Measurements from ENCODE around the gene PLD4.
"Not testable (repeated sequence)": the region's sequence is repeated elsewhere in the genome, so short reads cannot be mapped to it uniquely, and the experiment has no call there.

The PLD4 gene

DNA sequence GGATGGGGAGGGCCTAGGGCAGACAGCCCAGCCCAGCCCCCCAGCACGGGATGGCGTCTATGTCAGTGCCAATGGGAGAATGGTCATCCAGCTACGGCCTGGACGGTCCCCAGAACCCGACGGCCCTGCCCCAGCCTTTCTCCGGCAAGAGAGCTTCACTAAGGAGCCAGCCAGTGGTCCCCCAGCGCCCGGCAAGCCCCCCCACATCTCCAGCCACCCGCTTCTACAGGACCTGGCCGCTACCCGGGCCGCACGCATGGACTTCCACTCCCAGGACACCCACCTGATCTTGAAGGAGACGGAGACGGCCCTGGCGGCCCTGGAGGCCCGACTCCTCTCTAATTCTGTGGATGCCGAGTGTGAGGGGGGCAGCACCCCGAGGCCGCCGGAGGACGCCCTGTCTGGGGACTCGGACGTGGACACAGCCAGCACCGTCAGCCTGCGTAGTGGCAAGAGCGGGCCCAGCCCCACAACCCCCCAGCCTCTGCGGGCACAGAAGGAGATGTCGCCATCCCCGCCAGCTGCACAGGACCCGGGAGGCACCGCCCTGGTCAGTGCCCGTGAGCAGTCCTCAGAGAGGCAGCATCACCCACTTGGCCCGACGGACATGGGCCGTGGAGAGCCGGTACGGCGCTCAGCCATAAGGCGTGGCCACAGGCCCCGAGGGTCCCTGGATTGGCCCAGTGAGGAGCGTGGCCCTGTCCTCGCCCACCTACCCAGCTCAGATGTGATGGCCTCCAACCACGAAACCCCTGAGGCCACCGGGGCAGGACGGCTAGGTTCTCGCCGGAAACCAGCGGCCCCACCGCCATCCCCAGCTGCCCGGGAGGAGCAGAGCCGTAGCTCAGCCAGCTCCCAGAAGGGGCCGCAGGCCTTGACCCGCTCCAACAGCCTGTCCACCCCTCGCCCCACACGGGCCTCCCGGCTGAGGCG, 37.7 kb upstream of the PLD4 start:
- DNase-seq, result no peak

DNA sequence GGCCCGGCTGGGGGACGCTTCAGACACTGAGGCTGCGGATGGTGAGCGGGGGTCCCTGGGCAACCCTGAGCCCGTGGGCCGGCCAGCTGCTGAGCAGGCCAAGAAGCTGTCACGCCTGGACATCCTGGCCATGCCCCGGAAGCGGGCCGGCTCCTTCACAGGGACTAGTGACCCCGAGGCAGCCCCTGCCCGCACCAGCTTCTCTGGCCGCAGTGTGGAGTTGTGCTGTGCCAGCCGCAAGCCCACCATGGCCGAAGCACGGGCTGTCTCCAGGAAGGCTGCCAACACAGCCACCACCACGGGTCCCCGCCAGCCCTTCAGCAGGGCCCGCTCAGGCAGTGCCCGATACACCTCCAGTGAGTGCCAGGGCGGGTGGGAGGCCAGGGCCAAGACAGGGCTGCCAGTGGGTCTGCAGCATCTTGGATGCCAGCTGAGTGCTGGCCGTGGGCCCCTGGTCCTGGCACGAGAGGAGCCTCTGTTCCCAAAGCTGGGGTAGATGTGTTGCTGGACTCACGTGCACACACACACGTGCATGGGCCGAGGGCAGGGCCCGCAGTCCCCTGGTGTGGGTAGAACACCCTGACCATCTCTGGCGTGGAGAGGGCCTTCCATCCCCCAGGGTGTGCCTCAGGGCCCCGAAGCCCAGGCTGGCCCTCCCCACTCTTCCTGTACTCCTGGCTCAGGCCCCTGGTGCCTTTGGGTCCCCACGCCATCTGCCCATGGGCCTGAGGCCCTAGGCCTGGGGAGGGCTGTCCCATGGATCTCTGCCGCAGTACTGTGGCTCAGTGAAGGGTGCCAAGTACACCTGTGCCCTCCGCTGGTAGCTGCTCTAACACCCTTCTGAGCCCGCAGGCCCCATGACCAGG, 36.8 kb upstream of the PLD4 start:
- no peak for DNase-seq

DNA sequence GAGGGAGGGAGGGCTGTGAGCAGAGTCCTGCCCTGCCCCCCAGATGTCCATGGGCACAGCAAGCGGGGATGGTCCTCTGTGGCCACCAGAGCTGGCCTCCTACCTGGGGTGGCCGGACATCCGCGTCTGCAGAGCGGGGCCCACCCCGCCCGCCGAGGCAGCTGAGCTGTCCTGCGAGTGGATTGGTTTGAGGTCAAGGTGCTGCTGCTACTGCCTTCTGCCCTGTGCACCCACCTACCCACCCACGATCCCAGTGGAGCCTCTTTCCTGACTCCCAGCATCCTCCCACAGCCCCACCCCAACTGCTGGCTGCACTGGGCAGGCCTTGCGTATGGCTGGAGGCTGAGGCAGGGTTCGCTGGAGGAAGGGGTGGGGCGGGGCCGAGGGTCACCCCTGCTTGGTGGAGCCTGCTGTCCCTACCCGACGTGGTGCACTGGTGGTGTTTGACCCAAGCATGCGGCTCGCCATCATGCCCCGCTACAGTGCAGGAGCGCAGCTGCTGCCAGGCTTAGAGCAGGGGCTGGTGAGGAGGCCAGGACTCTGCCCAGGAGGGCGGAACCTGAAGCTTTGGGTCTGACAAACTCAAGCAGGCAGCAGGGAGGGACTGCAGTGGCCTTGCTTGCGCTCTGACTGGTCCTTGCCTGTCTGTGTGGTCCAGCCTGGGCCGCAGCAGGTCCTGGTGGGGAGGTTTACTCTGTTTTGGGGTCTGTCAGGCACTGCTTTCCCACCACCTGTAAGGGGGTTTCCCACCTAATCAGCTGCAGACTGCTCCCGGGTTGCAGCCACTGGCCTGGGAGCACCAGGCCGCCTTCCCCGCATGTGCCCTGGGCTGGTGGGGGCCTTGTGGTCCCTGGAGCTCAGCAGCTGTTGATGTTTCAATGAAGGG, 35.9 kb upstream of the PLD4 start:
- no peak for DNase-seq

DNA sequence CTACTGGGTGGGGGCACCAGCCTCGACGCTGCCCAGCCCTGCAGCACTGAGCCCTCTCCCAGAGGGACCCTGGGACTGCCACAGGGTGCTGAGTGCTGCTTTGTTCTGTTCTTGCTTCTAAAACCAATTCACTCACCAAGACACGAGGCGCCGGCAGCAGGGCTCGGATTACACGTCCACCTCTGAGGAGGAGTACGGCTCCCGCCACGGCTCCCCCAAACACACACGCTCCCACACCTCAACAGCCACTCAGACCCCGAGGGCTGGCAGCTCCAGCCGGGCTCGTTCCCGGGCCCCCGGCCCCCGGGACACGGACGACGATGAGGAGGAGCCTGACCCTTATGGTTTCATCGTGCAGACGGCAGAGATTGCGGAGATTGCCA, 35.3 kb upstream of the PLD4 start:
- no peak for DNase-seq

DNA sequence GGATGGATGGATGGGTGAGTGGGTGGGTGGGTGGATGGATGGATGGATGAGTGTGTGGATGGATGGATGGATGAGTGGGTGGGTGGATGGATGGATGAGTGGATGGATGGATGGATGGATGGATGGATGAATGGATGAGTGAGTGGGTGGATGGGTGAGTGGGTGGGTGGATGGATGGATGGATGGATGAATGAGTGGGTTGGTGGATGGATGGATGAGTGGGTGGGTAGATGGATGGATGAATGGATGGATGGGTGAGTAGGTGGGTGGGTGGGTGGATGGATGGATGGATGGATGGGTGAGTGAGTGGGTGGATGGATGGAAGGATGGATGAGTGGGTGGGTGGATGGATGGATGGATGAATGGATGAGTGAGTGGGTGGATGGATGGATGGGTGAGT, 34.4 kb upstream of the PLD4 start:
- DNase-seq, result not testable (repeated sequence)

DNA sequence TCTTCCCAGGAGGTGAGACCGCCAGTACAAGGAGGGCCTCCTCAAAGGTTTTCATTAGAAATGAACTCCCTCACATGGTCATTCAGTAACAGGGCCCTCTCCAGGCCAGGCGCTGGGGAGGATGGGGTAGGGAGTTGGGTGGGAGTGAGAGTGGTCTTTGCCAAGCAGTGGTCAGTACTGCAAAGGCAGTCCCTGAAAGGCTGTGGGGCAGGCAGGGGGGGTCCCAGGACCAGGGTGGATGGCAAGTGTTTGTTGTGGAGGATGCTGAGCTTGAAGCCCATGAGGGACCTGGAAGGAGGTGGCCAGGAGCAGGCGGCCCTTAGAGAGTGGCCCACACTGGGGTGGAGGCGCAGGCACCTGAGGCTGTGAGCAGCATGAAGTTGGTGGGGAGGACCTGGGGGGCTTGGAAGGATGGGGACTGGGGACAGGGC, 33.5 kb upstream of the PLD4 start:
- no peak for DNase-seq

DNA sequence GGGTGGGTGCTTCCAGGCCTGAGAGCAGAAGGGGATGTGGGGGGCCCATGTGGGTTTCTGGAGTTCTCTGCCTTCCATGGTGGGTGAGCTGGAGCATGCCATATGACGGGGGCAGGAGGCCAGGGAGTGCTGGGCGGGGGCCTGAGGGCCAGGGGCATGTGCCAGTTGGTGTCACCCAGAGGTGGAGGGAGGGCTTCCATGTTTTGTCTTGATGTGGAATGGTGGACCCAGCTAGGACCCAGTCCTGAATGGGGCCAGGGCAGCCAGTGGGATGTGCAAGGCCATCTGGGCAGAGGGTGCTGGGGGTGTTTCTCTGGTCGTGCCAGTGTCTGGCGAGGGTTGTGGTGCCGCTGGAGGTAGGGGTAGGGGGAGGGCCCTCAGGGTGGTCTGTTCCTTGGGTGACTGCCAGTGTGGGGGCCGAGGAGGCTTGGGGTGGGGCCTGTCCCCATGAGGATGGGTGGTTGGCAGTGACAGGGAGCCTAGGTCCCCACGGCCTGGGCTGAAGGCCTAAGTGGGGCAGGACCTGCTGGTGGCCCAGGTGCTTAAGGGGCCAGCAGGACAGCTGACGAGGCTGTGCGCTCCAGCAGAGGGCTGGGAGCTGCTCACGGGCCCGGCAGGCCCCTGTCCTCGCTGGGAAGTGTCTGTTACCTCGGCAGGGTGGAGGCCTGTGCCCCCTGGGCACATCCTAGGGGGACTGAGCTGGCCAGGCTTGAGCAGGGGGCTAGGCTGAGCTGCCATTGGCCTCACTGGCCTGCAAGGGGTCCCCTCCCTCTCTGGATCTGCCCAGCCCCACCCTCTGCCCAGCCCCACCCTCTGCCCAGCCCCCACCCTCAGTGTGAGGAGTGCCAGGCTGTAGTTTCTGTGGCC, 32.8 kb upstream of the PLD4 start:
- no peak for DNase-seq

DNA sequence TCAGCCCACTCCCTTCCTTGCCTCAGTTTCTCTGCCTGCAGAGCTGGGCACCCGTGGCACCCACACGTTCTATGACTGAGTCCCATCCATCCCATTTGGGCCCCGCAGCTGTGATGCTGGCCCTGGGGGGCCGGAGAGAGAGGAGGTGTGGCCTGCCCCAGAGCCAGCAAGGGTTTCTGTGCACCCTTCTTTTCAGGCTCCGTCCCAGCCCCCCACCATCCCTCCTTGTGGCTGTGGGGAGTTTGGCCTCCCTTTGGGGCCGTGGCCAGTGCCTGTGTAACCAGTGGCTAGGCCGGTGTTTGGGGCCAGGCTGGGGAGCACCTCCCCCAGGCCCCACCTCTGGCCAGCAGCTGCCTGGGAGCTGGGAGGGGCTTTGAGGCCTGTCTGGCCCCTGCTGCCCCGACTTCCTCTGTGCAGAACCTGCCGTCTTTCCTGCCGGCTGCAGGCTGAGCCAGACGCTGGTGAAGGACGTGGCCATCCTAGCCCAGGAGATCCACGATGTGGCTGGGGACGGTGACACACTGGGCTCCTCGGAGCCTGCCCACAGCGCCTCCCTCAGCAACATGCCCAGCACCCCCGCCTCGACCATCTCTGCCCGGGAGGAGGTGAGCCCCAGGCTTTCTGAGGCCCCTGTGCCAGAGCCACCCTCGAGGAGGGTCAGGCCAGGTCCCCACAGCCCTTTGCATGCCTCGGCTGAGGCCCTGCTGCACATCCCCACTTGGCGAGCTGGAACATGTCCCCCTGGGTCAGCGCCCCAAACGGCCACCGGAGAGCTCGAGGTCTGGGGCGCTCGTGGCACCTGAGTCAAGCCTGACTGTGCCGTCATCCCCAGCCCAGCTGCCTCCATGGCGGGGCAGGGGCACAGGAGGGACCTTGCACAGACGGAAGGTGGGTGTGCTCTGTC, 31.9 kb upstream of the PLD4 start:
- DNase-seq, result no peak

DNA sequence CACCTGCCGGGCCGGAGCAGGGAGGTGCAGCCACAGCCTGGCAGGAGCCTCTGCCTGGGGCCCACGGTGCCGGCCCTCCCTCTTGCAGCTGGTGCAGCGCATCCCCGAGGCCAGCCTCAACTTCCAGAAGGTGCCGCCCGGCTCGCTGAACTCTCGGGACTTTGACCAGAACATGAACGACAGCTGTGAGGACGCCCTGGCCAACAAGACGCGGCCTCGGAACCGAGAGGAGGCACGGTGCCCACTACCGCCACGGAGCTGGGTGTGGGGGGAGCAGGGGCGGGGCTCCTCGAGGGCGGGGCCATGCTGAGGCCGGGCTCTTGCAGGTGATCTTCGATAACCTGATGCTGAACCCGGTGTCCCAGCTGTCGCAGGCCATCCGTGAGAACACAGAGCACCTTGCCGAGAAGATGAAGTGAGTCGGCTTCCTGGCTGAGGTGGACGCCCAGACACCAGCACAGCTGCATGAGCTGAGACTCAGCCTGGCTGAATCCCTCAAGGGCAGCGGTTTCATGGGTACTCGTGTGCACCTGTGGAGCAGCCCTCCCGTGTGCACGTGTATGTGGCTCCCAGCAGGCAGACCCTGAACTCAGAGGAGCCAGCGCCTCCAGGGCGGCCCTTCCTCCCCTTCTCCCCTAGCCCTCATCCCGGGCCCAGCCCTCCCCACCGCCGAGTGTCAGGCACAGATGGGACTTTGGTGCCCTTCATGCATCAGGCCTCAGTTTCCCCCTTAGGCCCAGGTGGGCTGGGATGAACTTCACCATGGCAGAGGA, 31.1 kb upstream of the PLD4 start:
- DNase-seq, result no peak

DNA sequence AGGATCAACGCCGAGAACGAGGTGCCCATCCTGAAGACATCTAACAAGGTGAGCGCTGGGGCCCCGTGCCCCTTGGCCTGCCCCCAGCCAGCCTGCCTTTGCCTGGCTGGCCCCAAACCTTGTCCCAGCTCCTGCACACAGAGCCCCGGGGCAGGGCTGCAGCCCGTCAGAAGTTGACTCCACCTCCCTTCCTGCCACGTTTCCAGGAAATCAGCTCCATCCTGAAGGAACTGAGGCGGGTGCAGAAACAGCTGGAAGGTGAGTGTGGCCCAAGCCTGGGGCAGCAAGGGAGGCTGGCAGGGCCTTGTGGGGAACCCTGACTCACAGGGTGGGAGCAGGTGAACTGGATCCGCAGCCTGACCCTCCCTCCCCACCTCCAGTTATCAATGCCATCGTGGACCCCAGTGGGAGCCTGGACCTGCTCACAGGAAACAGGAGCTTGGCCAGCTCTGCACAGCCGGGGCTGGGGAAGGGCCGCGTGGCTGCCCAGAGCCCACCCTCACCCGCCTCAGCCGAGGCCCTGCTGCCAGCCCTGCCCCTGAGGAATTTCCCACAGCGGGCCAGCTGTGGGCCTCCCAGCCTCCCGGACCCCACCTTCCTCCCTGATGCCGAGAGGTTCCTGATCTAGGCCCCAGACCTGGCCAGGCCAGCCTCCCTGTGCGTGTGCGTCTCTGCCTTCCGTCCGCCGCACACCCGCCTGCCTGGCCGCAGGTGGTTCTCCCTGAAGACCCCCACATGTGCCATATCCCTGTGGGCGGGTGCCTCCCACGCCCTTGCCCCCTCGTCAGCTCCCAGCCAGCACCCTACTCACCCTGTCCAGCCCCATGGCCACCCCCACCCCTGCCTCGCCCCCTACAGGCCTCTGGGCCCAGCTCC, 30.1 kb upstream of the PLD4 start:
- no peak for DNase-seq

DNA sequence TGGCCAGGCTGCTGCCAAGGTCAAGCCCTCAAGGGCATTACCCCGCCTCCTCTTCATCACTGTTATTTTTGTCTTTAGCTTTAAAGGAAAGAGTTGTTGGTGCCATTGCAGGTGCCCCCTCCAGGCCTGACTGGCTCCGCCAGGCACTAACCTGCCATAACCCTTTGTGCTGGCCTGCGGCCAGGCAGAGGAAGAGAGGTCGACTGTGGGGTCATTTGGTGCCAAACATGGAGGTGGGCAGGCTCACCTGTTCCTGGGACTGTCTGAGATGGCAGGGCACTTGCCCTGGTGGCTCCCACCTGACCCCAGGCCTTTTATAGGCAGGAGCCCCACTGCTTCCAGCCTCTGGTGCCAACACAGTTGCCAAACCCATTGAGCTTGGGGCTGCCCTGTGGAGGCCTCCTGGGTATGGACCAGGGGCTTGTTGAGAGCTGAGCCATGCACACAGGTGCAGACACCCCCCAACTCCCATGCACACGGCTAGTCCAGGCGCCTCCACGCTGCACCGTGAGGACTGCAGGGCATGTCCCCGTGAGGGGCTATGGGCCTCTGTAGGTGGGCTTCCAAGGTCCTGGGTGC, 29.4 kb upstream of the PLD4 start:
- no peak for DNase-seq

DNA sequence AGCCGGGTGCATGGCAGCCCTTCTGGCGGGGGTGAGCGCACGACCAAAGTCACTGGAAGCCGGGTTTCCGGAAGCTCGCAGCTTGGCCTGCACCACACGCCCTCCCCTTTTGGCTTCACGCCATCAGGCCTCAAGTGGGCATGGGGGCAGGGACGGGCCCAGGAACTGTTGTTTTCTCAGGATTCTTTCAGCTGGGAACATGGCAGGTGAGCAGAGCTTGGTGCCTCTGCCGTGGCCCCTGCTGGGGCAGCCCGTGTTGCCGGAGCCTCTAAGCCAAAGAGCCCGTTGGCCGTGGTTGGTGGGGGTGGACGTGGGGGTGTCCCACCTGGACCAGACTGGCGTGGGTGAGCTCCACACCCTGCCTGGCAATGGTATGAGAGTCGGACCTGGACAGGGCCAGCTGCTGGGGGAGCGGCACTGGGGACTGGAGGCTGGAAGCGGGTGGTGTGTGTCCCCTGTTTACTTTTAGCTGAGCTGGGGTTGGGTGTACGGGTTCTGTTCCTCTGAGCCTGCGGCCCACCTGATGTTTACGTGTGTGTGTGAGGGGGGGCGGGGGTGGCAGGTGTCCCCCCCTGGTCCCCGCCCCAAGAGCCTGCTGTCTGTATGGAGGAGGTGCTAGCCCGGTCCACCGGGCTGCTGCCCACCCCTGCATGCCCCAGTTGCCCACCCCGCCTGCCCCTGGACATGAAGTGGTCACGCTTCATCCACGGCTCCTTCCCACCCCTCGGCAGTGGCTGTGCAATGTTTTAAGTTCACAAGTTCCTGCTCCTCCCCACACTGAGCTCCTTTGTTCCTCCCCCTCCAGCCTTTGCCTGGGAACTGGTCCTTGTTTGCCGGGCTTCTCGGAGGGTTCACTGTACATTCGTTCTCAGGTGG, 28.7 kb upstream of the PLD4 start:
- DNase-seq, result no peak

DNA sequence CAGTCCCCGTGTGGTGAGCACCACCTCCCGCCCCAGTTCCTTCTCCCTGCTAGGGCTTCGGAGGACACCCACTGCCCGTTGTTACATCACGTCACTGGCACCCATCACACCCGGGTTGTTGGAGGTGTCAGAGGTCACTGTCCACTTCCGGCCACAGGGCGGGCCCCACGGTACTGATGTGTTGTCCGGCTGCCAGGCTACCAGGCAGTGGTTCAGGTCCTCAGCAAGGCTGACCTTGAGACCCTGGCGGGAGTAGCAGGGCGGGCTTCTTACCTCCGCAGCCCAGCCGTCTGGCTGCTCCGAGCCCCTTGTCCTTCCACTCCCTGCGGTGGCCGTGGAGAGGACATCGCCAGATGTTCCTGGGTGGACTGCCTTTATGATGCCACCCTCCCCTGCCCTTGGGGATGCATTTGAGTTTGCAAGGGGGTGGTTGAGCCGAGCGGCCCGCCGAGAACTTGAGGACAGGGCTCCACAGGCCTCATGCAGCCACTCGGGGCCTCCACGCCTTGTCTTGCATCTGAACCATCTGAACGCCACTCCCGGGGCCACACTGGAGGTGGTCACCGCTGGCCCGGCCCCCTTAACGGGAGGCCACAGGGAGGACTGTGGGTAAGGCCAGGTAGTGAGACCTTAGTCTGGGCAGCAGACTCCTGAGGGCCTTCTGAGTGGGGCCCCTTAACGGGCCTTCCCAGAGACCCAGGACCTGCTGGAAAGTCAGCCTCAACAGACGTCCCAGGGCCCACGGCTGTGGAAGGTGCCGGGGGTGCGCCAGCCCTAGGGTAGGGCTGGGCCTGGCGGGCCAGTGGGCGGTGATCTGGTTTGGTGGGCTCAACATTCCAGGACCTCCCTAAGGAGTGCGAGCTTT, 27.1 kb upstream of the PLD4 start:
- no peak for DNase-seq

DNA sequence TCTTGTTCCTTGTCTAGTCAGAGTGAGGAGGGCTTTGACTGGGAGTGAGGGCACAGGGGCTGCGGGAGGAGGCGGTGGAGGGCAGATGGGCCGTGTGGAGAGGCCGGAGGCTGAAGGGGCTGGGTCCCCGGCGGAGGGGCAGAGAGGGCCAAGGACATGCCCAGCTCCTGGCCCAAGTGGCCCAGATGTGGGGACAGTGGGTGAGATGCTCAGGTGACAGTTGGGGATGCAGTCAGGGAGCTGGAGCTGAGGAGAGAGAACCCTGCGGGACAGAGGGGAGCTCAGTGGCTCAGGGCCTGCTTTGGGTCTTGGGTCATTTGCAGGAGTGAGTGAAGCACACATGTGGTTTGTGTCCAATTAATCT, 26.5 kb upstream of the PLD4 start:
- DNase-seq, result no peak

DNA sequence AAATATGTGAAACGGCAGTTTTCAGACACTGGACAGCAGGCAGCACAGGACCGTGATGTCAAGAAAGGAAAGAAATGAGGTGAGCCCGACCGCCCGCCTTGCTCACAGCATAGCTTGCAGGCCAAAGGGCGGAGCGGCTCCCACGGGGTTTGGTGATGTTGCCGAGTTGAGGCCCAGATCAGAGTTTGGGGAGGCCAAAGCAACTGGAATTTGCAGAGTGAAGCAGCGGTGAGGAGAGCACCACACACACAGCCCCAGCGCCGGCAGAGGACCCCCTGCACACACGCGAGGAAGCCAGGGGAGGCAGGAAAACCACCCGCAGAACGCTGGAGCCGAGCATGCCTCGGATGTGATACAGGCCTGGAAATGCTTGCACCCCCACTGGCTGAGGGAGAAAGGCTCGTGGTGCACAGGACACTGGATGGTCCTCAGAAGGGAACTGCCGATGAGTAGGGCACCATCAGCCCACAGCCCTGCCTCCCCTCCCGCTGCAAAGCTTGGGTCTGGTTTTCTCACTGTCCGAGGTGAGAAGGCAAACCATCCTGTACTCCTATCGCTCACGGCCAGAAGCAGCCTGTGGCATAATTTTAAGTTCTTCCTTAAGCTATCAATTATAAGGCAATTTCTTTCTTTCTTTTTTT, 25.7 kb upstream of the PLD4 start:
- DNase-seq, result no peak

DNA sequence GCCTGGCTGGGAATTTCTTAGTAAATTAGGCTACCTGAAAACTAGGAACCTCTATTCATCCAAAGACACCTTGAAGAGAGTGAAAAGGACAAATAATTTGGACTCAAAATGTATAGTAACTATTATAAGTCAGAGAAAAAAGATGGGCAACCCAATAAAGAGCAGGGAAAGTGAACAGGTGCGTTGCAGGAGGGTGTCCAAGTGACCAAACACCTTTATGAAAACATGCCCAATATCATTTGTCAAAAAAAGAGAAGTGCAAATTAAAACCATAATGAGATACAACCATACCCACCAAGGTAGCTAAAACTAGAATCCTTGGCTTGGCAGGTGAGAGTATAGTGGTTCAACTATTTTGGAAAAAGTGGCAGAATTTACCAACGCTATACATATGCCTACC, 24.9 kb upstream of the PLD4 start:
- no peak for DNase-seq

Measured in CD4-positive, alpha-beta T cell treated with Interleukin-1 beta for 1 hour (primary cell).